Measurements from ENCODE around the gene STAT5B. TPM values are rescaled to one million over a fixed set of nuclear protein-coding genes. Genes with fewer than 3 reads are reported as not detected.
A peak's percentile ranks its signal among the peaks of the same experiment; 100 is the strongest.

Gene STAT5B
- total and polyA plus RNA-seq, 9 of the 15 experiments (the other 6 are each of a cell fraction or from before 2014, with no cell fraction given), result 20.8 to 176 (median 92.4) TPM

DNA sequence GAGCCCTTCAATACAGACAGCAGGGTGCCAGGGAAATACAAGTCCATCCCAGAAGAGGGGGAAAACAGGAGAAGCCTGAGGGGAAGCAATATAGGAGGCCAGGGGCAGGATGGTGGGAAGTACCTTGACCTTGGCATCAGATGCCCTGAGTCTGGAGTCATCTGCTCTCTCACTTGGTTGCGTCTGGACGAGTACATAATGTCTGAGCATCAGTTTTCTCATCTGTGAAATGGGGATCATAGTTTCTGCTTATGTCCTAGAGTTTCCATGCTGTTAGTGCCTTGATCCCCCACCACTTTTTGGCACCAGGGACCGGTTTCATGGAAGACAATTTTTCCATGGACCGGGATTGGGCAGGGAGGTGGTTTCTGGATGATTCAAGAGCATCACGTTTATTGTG, 14.4 kb upstream of the STAT5B start (continued):
- TF ChIP-seq, protein P1, sequence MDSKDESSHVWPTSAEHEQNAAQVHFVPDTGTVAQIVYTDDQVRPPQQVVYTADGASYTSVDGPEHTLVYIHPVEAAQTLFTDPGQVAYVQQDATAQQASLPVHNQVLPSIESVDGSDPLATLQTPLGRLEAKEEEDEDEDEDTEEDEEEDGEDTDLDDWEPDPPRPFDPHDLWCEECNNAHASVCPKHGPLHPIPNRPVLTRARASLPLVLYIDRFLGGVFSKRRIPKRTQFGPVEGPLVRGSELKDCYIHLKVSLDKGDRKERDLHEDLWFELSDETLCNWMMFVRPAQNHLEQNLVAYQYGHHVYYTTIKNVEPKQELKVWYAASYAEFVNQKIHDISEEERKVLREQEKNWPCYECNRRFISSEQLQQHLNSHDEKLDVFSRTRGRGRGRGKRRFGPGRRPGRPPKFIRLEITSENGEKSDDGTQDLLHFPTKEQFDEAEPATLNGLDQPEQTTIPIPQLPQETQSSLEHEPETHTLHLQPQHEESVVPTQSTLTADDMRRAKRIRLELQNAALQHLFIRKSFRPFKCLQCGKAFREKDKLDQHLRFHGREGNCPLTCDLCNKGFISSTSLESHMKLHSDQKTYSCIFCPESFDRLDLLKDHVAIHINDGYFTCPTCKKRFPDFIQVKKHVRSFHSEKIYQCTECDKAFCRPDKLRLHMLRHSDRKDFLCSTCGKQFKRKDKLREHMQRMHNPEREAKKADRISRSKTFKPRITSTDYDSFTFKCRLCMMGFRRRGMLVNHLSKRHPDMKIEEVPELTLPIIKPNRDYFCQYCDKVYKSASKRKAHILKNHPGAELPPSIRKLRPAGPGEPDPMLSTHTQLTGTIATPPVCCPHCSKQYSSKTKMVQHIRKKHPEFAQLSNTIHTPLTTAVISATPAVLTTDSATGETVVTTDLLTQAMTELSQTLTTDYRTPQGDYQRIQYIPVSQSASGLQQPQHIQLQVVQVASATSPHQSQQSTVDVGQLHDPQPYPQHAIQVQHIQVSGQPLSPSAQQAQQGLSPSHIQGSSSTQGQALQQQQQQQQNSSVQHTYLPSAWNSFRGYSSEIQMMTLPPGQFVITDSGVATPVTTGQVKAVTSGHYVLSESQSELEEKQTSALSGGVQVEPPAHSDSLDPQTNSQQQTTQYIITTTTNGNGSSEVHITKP (IDR thresholded peaks at IDR 0.05; ENCODE audit: partially characterized antibody), result peak; percentile 41
- TF ChIP-seq CBX3 (IDR thresholded peaks at IDR 0.05; ENCODE audit: borderline replicate concordance in 1 of 2, low read length in 2 of 2) (no peak), HDAC1 (IDR thresholded peaks at IDR 0.05) (peak in 1 of 2 experiments; percentile 14; a peak in 2 of 4 replicates), RBM25 (IDR thresholded peaks at IDR 0.05; ENCODE audit: low read depth, low read length, severe bottlenecking) (peak; percentile 95), BCOR (IDR thresholded peaks at IDR 0.05) (peak; percentile 97), MCM2 (IDR thresholded peaks at IDR 0.05; ENCODE audit: low read depth) (no peak), ADNP (tag; IDR thresholded peaks at IDR 0.05) (peak; percentile 87), SLC30A9 (CRISPR knock-in tag; IDR thresholded peaks at IDR 0.05) (no peak), ZNF780A (CRISPR knock-in tag; IDR thresholded peaks at IDR 0.05) (no peak), SMARCA5 (IDR thresholded peaks at IDR 0.05) (peak; percentile 82; the same call in 1 of the 2 replicates), HDAC2 (IDR thresholded peaks at IDR 0.05) (peak; percentile 53), ZNF232 (CRISPR knock-in tag; IDR thresholded peaks at IDR 0.05) (no peak), KDM1A (IDR thresholded peaks at IDR 0.05) (peak; percentile 83 to 91)
- TF ChIP-seq, protein P2, sequence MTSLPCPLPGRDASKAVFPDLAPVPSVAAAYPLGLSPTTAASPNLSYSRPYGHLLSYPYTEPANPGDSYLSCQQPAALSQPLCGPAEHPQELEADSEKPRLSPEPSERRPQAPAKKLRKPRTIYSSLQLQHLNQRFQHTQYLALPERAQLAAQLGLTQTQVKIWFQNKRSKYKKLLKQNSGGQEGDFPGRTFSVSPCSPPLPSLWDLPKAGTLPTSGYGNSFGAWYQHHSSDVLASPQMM (CRISPR knock-in tag; IDR thresholded peaks at IDR 0.05), result no peak
- TF ChIP-seq, protein P3, sequence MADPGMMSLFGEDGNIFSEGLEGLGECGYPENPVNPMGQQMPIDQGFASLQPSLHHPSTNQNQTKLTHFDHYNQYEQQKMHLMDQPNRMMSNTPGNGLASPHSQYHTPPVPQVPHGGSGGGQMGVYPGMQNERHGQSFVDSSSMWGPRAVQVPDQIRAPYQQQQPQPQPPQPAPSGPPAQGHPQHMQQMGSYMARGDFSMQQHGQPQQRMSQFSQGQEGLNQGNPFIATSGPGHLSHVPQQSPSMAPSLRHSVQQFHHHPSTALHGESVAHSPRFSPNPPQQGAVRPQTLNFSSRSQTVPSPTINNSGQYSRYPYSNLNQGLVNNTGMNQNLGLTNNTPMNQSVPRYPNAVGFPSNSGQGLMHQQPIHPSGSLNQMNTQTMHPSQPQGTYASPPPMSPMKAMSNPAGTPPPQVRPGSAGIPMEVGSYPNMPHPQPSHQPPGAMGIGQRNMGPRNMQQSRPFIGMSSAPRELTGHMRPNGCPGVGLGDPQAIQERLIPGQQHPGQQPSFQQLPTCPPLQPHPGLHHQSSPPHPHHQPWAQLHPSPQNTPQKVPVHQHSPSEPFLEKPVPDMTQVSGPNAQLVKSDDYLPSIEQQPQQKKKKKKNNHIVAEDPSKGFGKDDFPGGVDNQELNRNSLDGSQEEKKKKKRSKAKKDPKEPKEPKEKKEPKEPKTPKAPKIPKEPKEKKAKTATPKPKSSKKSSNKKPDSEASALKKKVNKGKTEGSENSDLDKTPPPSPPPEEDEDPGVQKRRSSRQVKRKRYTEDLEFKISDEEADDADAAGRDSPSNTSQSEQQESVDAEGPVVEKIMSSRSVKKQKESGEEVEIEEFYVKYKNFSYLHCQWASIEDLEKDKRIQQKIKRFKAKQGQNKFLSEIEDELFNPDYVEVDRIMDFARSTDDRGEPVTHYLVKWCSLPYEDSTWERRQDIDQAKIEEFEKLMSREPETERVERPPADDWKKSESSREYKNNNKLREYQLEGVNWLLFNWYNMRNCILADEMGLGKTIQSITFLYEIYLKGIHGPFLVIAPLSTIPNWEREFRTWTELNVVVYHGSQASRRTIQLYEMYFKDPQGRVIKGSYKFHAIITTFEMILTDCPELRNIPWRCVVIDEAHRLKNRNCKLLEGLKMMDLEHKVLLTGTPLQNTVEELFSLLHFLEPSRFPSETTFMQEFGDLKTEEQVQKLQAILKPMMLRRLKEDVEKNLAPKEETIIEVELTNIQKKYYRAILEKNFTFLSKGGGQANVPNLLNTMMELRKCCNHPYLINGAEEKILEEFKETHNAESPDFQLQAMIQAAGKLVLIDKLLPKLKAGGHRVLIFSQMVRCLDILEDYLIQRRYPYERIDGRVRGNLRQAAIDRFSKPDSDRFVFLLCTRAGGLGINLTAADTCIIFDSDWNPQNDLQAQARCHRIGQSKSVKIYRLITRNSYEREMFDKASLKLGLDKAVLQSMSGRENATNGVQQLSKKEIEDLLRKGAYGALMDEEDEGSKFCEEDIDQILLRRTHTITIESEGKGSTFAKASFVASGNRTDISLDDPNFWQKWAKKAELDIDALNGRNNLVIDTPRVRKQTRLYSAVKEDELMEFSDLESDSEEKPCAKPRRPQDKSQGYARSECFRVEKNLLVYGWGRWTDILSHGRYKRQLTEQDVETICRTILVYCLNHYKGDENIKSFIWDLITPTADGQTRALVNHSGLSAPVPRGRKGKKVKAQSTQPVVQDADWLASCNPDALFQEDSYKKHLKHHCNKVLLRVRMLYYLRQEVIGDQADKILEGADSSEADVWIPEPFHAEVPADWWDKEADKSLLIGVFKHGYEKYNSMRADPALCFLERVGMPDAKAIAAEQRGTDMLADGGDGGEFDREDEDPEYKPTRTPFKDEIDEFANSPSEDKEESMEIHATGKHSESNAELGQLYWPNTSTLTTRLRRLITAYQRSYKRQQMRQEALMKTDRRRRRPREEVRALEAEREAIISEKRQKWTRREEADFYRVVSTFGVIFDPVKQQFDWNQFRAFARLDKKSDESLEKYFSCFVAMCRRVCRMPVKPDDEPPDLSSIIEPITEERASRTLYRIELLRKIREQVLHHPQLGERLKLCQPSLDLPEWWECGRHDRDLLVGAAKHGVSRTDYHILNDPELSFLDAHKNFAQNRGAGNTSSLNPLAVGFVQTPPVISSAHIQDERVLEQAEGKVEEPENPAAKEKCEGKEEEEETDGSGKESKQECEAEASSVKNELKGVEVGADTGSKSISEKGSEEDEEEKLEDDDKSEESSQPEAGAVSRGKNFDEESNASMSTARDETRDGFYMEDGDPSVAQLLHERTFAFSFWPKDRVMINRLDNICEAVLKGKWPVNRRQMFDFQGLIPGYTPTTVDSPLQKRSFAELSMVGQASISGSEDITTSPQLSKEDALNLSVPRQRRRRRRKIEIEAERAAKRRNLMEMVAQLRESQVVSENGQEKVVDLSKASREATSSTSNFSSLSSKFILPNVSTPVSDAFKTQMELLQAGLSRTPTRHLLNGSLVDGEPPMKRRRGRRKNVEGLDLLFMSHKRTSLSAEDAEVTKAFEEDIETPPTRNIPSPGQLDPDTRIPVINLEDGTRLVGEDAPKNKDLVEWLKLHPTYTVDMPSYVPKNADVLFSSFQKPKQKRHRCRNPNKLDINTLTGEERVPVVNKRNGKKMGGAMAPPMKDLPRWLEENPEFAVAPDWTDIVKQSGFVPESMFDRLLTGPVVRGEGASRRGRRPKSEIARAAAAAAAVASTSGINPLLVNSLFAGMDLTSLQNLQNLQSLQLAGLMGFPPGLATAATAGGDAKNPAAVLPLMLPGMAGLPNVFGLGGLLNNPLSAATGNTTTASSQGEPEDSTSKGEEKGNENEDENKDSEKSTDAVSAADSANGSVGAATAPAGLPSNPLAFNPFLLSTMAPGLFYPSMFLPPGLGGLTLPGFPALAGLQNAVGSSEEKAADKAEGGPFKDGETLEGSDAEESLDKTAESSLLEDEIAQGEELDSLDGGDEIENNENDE (IDR thresholded peaks at IDR 0.05; ENCODE audit: low read depth, low read length), result no peak

All from K562 (cell line).